Activated CD4-positive, alpha-beta memory T cell treated with anti-CD3 and anti-CD28 coated beads, Interleukin-2, amount 10 ng/mL, durations not matched to agents 7 days and 5 days (primary cell): ENCODE results near the gene PGLYRP4. TPM values are rescaled to one million over a fixed set of nuclear protein-coding genes. Genes with fewer than 3 reads are reported as not detected.

Source experiments
- CTCF ChIA-PET: fragments of 350-600 bp; sonication (Branson Sonifier 250); formaldehyde crosslinking; loops from one replicate; lab custom pipeline; 2021; ENCODE audit warnings: antibody characterized with exemption, inconsistent platforms; lab: Charles Lee
- POLR2A ChIA-PET: fragments of 350-600 bp; sonication (Branson Sonifier 250); formaldehyde crosslinking; loops from one replicate; lab custom pipeline; 2021; ENCODE audit warnings: antibody characterized with exemption; lab: Charles Lee
- DNase-seq: peaks from one replicate; pipeline ENCODE4 v3.0.0-alpha.2; 2020
- H3K27ac Mint-ChIP-seq: one replicate; pipeline ENCODE4 v1.8.0; 2021; ENCODE audit warnings: mild to moderate bottlenecking, mixed read lengths
- H3K27me3 Mint-ChIP-seq: one replicate; pipeline ENCODE4 v1.8.0; 2021; ENCODE audit warnings: mixed read lengths
- H3K36me3 Mint-ChIP-seq: one replicate; pipeline ENCODE4 v1.8.0; 2021; ENCODE audit warnings: low read depth, mixed read lengths
- H3K4me1 Mint-ChIP-seq: one replicate; pipeline ENCODE4 v1.8.0; 2021; ENCODE audit warnings: mixed read lengths
- H3K4me3 Mint-ChIP-seq: one replicate; pipeline ENCODE4 v1.8.0; 2021; ENCODE audit warnings: mild to moderate bottlenecking, mixed read lengths
- H3K9me3 Mint-ChIP-seq: one replicate; pipeline ENCODE4 v1.8.0; 2021; ENCODE audit warnings: mixed read lengths
- total RNA-seq, 2 experiments: library from RNA; stranded (reverse); gene quantifications; one replicate each; pipeline ENCODE4 v1.2.3, GENCODE V29; 2021

PGLYRP4 gene
- total RNA-seq, 2 experiments from 2014 or later: not detected

DNA sequence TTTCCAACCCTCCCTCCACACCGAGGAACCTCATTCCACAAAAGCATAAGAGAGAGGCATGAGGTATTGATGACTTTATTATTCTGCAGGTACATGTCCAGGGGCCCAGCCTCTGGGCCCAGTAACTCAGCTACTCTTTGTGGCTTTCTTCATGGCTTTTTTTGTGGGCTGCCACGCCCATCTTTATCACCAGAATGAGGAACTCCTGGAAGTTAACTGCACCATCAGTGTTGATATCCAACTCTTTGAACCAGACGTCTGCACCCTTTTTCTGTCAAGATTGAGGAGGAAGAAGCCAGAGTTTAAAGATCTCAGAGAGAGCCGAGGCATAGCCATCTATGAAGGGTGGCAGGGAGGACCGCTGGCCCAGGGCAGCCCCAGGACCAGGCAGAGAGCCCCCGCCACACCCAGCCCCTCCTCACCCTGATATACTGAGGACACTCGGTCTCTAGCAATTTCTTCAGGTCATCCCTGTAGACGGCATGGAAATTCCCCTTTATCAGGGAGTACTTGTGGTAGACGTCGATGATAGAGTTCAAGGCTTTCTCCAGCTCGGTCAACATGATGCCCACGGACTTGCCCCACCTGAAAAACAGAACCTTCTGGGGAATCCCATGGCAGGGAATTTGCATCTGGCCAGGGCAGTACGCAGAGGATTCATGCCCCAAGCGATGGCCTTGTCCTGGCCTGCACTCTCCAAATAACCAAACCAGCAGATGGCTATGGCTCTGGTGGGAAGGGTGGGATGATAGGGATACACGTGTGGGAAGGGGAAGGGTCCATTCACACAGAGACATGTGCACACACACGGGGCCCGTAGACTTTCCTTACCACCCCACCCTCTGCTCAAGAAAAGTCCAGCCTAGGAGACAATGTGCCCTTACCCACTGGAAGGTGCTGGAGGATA is 41.6 kb upstream of the PGLYRP4 start:
- no peak for DNase-seq
- Mint-ChIP-seq H3K4me1 (peaks cover 11% of the 10 kb centered on the region), H3K4me3 (no peak overlapping the region), H3K9me3 (no peaks in the 10 kb centered on the region), H3K36me3 (no peaks in the 10 kb centered on the region), H3K27ac (no peak overlapping the region), H3K27me3 (peaks cover 17% of the 10 kb centered on the region)
- ChIA-PET POLR2A (no interaction called here), CTCF (no interaction called here)

DNA sequence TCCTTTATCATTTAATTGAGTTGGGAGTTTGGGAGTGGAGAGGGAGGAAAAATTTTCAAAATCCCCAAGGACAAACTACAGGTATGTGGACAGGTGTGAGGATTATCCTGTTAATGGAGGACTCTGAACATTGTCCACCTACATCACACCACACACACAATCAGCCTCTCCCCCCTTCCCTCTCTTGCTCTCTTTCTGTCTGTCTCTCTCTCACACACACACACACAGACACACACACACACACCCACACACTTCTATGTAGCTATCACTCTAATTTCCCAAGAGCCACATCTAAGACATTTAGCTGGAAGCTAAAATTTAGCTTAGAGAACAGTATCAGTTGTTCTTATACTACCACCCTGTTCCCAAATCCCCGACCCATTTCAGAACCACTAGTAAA is 40.8 kb upstream of the PGLYRP4 start:
- no peak overlapping the region for H3K4me3 Mint-ChIP-seq
- ChIA-PET POLR2A (no interaction called here), CTCF (no interaction called here)
- H3K9me3 Mint-ChIP-seq: no peaks in the 10 kb centered on the region
- peaks cover 11% of the 10 kb centered on the region for H3K4me1 Mint-ChIP-seq
- no peak overlapping the region for H3K27ac Mint-ChIP-seq
- H3K36me3 Mint-ChIP-seq: no peaks in the 10 kb centered on the region
- peaks cover 15% of the 10 kb centered on the region for H3K27me3 Mint-ChIP-seq
- no peak for DNase-seq

DNA sequence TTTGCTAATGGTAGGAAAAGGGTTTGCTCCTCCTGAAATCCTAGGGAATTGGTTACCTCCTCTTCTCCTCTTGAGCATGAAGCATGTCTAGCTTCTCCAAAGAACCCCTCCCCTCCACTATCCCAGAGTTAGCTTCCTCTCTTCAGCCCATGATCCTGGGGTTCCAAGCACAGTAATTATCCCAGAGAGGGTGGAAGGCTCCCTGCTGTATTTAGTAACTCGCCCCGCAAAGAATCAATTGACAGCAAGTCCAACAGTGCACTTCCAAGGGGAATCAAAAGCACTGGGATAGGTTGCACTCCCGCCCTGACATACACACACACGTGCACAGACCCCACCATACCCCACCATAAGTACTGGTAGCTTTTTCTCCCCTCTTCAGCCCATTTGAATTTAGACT is 39.1 kb upstream of the PGLYRP4 start:
- Mint-ChIP-seq H3K36me3 (no peaks in the 10 kb centered on the region), H3K4me3 (no peak overlapping the region), H3K27ac (no peak overlapping the region), H3K9me3 (no peaks in the 10 kb centered on the region), H3K27me3 (peaks cover 23% of the 10 kb centered on the region), H3K4me1 (peaks cover 11% of the 10 kb centered on the region)
- DNase-seq: no peak
- ChIA-PET POLR2A (no interaction called here), CTCF (no interaction called here)

DNA sequence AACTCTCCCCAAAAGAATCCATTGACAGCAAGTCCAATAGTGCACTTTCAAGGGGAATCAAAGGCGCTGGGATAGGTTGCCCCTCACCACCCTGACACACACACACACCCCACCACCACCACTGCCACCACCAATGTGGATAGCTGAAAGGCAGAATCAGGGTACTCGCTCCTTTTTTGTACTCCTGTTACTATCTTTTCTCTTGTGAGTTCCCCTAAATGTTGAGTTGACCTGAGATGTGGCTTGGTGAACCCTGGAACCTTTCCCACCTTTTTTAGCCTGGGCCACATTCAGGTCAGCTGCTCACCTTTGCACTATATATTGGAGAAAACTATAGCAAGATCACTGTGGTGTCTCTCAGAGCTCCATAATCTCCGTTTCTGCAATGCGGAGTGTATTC is 38.4 kb upstream of the PGLYRP4 start:
- no peak for DNase-seq
- POLR2A ChIA-PET: no interaction called here
- H3K4me1 Mint-ChIP-seq: peaks cover 11% of the 10 kb centered on the region
- no peak overlapping the region for H3K27ac Mint-ChIP-seq
- peaks cover 25% of the 10 kb centered on the region for H3K27me3 Mint-ChIP-seq
- no peaks in the 10 kb centered on the region for H3K36me3 Mint-ChIP-seq
- H3K9me3 Mint-ChIP-seq: peaks cover 1% of the 10 kb centered on the region
- CTCF ChIA-PET: no interaction called here
- H3K4me3 Mint-ChIP-seq: no peak overlapping the region

DNA sequence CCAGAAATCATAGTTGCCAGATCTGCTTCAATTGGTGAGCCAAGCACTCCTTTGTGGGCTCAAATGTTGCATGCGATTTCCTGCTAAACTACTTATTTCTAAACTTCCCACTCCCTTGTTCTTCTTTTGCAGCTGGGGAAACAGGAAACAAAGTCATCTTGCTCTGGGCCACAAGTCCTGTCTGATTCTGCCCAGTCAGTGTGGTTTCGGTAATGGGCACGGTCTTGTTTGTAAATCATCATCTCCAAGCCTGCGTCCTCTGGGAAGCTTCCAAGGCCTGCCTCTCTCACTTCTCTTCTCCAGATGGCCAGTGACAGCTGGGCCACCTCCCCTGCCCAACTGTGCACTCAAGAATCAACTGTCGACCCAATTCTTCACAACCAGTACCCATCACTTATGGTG is 37.9 kb upstream of the PGLYRP4 start:
- peaks cover 29% of the 10 kb centered on the region for H3K27me3 Mint-ChIP-seq
- no peak overlapping the region for H3K27ac Mint-ChIP-seq
- ChIA-PET CTCF (no interaction called here), POLR2A (no interaction called here)
- H3K4me1 Mint-ChIP-seq: peaks cover 11% of the 10 kb centered on the region
- H3K36me3 Mint-ChIP-seq: no peaks in the 10 kb centered on the region
- H3K9me3 Mint-ChIP-seq: peaks cover 4% of the 10 kb centered on the region
- no peak overlapping the region for H3K4me3 Mint-ChIP-seq
- DNase-seq: no peak

DNA sequence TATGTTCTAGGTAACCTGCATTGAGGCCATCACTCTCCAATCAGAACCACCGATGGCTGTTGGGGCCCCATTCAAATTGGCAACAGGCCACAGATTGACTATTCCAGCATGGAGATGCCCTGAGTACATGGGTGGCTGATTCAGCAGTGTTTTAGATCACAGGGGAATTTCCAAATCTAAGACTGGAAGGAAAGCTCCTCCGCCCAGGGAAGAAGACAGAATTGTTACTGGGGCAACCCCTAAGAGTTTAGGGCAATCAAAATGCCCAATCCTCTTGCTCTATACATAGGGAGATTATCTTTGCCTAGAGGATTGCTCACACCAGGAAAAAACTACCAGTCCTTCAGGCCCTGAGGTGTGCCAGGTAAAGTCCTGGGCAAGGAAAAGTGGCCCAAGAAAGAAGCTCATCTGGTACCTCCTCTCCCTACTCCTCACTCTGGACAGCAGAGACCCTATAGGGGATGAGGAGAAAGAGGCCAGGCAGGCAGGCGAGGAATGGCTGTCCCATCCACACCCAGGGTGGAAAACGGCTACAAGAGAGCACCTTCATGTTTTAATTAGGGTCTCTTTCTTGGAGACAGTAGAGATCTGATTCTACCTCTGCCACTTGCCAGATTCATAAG is 36.4 kb upstream of the PGLYRP4 start:
- CTCF ChIA-PET: no interaction called here
- no peak overlapping the region for H3K4me3 Mint-ChIP-seq
- POLR2A ChIA-PET: no interaction called here
- no peaks in the 10 kb centered on the region for H3K36me3 Mint-ChIP-seq
- no peak overlapping the region for H3K27ac Mint-ChIP-seq
- peaks cover 33% of the 10 kb centered on the region for H3K27me3 Mint-ChIP-seq
- peaks cover 11% of the 10 kb centered on the region for H3K4me1 Mint-ChIP-seq
- DNase-seq: no peak
- peaks cover 6% of the 10 kb centered on the region for H3K9me3 Mint-ChIP-seq

DNA sequence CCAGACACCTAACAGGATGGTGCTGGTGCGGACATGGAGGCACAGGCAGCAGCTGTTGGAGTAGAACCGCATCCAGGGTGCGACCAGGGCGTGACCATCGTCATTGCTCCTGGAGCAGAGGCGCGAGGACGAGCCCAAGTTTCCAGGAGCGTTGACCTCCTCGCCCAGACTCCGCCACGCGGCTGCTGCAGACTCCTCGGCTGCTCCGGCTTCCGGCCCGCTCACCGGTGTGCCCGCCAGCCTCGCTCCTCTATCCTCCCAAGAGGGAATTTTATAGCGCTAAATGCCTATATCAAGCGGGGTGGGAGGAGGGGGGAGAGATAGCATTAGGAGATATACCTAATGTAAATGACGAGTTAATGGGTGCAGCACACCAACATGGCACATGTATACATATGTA is 32.1 kb upstream of the PGLYRP4 start:
- peaks cover 6% of the 10 kb centered on the region for H3K9me3 Mint-ChIP-seq
- no peak overlapping the region for H3K4me3 Mint-ChIP-seq
- no peaks in the 10 kb centered on the region for H3K4me1 Mint-ChIP-seq
- no peak overlapping the region for H3K27ac Mint-ChIP-seq
- ChIA-PET POLR2A (no interaction called here), CTCF (no interaction called here)
- no peak for DNase-seq
- peaks cover 33% of the 10 kb centered on the region for H3K27me3 Mint-ChIP-seq
- H3K36me3 Mint-ChIP-seq: no peaks in the 10 kb centered on the region

DNA sequence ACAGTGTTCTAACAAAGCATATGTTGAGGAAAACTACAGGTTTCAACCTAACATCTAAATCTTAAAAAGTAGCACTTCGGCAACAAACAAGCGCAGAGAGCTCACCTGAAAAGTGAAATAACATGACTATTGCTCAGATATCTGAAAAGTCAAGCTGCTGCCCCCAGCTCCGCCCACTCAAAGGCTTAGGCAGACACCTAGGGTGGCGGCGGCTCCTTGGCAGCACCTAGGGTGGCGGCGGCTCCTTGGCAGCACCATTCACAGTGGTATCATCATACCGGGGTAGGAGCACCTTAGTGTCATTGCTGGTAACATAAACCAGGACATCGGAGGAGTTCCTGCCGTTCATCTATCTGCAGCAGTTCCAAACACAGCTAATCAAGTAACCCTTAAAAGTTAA is 30.9 kb upstream of the PGLYRP4 start:
- no peak overlapping the region for H3K27ac Mint-ChIP-seq
- peaks cover 33% of the 10 kb centered on the region for H3K27me3 Mint-ChIP-seq
- ChIA-PET POLR2A (no interaction called here), CTCF (no interaction called here)
- no peaks in the 10 kb centered on the region for H3K4me1 Mint-ChIP-seq
- H3K9me3 Mint-ChIP-seq: peaks cover 6% of the 10 kb centered on the region
- no peak for DNase-seq
- no peak overlapping the region for H3K4me3 Mint-ChIP-seq
- no peaks in the 10 kb centered on the region for H3K36me3 Mint-ChIP-seq

DNA sequence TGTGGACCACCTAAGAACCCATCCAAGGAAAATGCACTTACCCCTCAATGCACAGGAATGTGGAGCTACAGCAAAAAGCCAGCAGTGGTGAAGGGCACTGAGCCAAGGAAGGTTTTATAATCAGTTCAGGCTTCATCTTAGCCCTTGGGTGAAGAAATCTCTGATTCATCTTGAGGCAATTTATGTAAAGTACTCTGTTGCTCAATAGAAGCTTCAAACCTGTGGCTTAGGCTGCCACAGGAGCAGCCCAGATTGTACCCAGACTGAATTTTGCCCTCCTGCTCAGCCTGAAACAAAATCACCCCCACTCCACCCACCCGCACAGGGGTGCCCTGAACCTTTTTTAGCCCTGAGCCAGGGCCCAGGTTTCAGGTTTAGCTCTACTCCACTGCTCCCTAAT is 26.9 kb upstream of the PGLYRP4 start, which contains the start of gene S100A12:
Gene S100A12 (minus strand): TSS at position 111 of the 400 bp plus-strand sequence. CDS start 1,029 bp downstream, outside the sequence.
- Mint-ChIP-seq H3K27me3 (peaks cover 14% of the 10 kb centered on the region), H3K4me3 (no peak within 1 kb of the TSS), H3K4me1 (no peaks in the 10 kb centered on the region), H3K27ac (no peak within 1 kb of the TSS), H3K9me3 (no peaks in the 10 kb centered on the region), H3K36me3 (no peaks in the 10 kb centered on the region)
- no peak for DNase-seq
- POLR2A ChIA-PET: no interaction called here
- CTCF ChIA-PET: no interaction called here

DNA sequence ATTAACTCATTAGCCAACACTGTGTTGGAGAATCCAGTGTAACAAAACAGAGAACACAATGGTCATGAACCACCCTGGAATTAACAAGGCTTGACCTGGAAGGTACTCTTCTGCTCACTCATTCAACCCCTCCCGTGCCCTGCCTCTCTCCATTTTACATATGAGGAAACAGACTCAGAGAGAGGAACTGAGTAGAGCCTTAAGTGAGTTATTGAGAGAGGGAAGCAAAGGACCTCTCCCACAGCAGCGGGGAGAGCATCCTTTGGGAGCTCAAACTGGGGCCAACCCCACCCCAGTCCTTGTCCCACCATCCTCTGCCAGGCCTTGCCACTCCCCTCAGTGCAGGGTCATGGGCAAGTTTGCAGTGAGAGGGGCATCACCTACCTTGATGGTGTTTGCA is 25.4 kb upstream of the PGLYRP4 start:
- no peaks in the 10 kb centered on the region for H3K4me1 Mint-ChIP-seq
- no peak for DNase-seq
- no peaks in the 10 kb centered on the region for H3K36me3 Mint-ChIP-seq
- no peak overlapping the region for H3K4me3 Mint-ChIP-seq
- no peaks in the 10 kb centered on the region for H3K9me3 Mint-ChIP-seq
- no peak overlapping the region for H3K27ac Mint-ChIP-seq
- POLR2A ChIA-PET: interaction anchor here (0.7 kb wide), 1 partner anchor 23 kb away, joined by 3 read pairs; no protein-coding TSS in a partner anchor
- peaks cover 14% of the 10 kb centered on the region for H3K27me3 Mint-ChIP-seq
- CTCF ChIA-PET: no interaction called here

DNA sequence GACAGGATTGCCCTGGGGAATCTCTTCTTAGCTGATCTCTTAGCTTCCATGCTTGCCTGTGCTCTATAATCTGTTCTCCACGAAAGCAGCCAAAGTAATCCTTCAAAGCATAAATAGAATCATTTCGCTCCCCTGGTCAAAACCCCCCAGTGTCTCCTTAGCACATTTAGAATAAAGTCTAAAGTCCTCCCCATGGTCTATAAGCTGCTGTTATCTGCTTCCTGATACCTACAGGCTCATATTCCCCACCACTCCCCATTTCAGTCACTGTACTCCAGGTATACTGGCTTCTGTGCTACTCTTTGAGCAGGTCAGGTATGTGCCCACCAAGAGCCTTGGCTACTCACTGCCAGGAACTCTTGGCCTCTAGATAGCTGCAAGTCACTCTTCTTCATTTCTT is 23.9 kb upstream of the PGLYRP4 start:
- Mint-ChIP-seq H3K27ac (no peak overlapping the region), H3K4me1 (no peaks in the 10 kb centered on the region), H3K4me3 (no peak overlapping the region), H3K9me3 (no peaks in the 10 kb centered on the region), H3K36me3 (no peaks in the 10 kb centered on the region), H3K27me3 (peaks cover 10% of the 10 kb centered on the region)
- POLR2A ChIA-PET: no interaction called here
- DNase-seq: no peak
- CTCF ChIA-PET: no interaction called here

DNA sequence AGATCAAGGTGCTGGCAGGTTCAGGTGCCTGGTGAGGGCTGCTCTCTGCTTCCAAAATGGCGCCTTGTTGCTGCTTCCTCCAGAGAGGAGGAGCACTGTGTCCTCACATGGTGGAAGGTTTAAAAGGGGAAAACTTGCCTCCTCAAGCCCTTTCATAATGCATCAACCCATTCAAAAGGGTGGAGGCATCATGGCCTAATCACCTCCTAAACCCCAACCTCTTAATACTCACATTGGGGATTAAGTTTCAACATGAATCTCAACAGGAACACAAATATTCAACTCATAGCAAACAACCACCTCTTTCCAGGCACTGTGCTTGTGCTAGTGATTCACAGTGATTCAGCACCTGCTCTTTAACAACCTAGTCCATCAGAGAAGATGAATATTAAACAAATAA is 22.6 kb upstream of the PGLYRP4 start:
- Mint-ChIP-seq H3K36me3 (no peaks in the 10 kb centered on the region), H3K27ac (no peak overlapping the region), H3K4me3 (no peak overlapping the region), H3K4me1 (no peaks in the 10 kb centered on the region), H3K9me3 (no peaks in the 10 kb centered on the region), H3K27me3 (peaks cover 7% of the 10 kb centered on the region)
- no peak for DNase-seq
- CTCF ChIA-PET: no interaction called here
- POLR2A ChIA-PET: no interaction called here

DNA sequence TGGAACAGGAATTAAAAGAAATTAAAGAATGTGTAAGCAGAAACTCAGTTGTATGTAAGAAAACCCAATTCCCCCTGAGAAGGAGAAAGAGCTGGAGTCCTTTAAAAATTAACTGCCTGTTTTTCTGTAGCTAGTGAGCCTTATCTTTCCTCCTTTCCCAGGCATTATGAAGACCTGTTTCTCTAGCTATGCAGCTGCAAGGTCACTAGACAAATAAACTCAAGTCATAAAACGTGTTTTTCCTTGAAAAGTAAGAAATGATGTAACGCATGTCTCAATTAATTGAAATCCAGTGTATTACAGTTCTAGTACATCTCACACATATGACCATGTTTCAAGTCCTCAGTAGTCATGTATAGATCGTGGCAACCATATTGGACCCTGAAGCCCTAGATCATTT is 21.5 kb upstream of the PGLYRP4 start:
- Mint-ChIP-seq H3K36me3 (no peaks in the 10 kb centered on the region), H3K27ac (no peak overlapping the region), H3K9me3 (no peaks in the 10 kb centered on the region), H3K4me3 (no peak overlapping the region), H3K27me3 (peaks cover 9% of the 10 kb centered on the region), H3K4me1 (no peaks in the 10 kb centered on the region)
- ChIA-PET CTCF (no interaction called here), POLR2A (no interaction called here)
- no peak for DNase-seq
